HepG2 (cell line): ENCODE results near the gene ZNF792. TPM values are rescaled to one million over a fixed set of nuclear protein-coding genes. Genes with fewer than 3 reads are reported as not detected.
A peak's percentile ranks its signal among the peaks of the same experiment; 100 is the strongest.

Experiments used
- ATF7 ChIP-seq, 2 experiments: fragments of 450-650 bp in 1 of 2; sonication (generic) in 1 of 2; formaldehyde crosslinking in 1 of 2; IDR thresholded peaks; 2 replicates each; pipeline versions ENCODE4 v1.4.0 to v1.6.1; 2016 to 2020; ENCODE audit warnings: antibody characterized with exemption in 1 of 2, mild to moderate bottlenecking in 1 of 2, missing genetic modification reagents in 1 of 2
- CEBPG ChIP-seq: IDR thresholded peaks from 2 replicates; pipeline ENCODE4 v1.6.1; 2016
- DPF2 ChIP-seq: sonication (generic); formaldehyde crosslinking; IDR thresholded peaks from 2 replicates; pipeline ENCODE4 v1.4.0; 2020; ENCODE audit warnings: mild to moderate bottlenecking, low read depth, missing genetic modification reagents, borderline replicate concordance
- FOXJ3 ChIP-seq: sonication (generic); formaldehyde crosslinking; IDR thresholded peaks from 2 replicates; pipeline ENCODE4 v1.4.0; 2020; ENCODE audit warnings: missing genetic modification reagents, mild to moderate bottlenecking, borderline replicate concordance
- GATAD2A ChIP-seq: IDR thresholded peaks from 2 replicates; pipeline ENCODE4 v1.6.1; 2016
- MXI1 ChIP-seq: IDR thresholded peaks from 3 replicates; pipeline ENCODE4 v1.6.1; 2012; ENCODE audit warnings: low read depth, low read length, inconsistent platforms, borderline replicate concordance
- SP4 ChIP-seq: sonication (generic); formaldehyde crosslinking; IDR thresholded peaks from 2 replicates; pipeline ENCODE4 v1.8.1; 2023; ENCODE audit warnings: mild to moderate bottlenecking, missing genetic modification reagents
- TBX3 ChIP-seq: fragments of 450-650 bp; IDR thresholded peaks from 2 replicates; pipeline ENCODE4 v1.6.1; 2017; ENCODE audit warnings: antibody characterized with exemption, mild to moderate bottlenecking, inconsistent platforms, borderline replicate concordance
- TRIM24 ChIP-seq: sonication (generic); formaldehyde crosslinking; IDR thresholded peaks from 2 replicates; pipeline ENCODE4 v1.8.0; 2022; ENCODE audit warnings: mild to moderate bottlenecking, missing genetic modification reagents
- ZNF230 ChIP-seq: sonication (generic); formaldehyde crosslinking; IDR thresholded peaks from 2 replicates; pipeline ENCODE4 v1.4.0; 2020; ENCODE audit warnings: mild to moderate bottlenecking, missing genetic modification reagents
- ZNF24 ChIP-seq: fragments of 450-650 bp; IDR thresholded peaks from 2 replicates; pipeline ENCODE4 v1.6.1; 2017; ENCODE audit warnings: antibody characterized with exemption, mild to moderate bottlenecking
- ZNF430 ChIP-seq: sonication (generic); formaldehyde crosslinking; IDR thresholded peaks from 2 replicates; pipeline ENCODE4 v1.9.0; 2021; ENCODE audit warnings: mild to moderate bottlenecking, missing genetic modification reagents
- ZNF510 ChIP-seq: sonication (generic); formaldehyde crosslinking; IDR thresholded peaks from 2 replicates; pipeline ENCODE4 v1.4.0; 2020; ENCODE audit warnings: low read depth, mild to moderate bottlenecking, missing genetic modification reagents
- ZNF790 ChIP-seq: sonication (generic); formaldehyde crosslinking; IDR thresholded peaks from 2 replicates; pipeline ENCODE4 v1.8.0; 2022; ENCODE audit warnings: missing genetic modification reagents, mild to moderate bottlenecking, borderline replicate concordance
- polyA plus RNA-seq, 8 experiments: library from polyadenylated mRNA; depleted of rRNA in 3 of 8; stranded (reverse) in 7 of 8; unstranded in 1 of 8; fragments of >200 nt; fragmentation: Illumina TruSeq in 4 of 8; extraction: Trizol in 4 of 8; gene quantifications; 2 replicates each; pipeline versions ENCODE4 v1.2.1 to v1.2.3, GENCODE V29; 2011 to 2016; ENCODE audit warnings: low read depth in 4 of 8, missing spikeins in 1 of 8, mixed read lengths in 1 of 8; ENCODE audit not compliant: insufficient read depth in 1 of 8
- total RNA-seq, 5 experiments: library from RNA; depleted of rRNA; stranded (reverse); fragments of >200 nt; fragmentation: Illumina TruSeq; extraction: Trizol; gene quantifications; 2 replicates each; pipeline ENCODE4 v1.2.3, GENCODE V29; 2016; ENCODE audit warnings: low read depth in 1 of 5
- TF ChIP-seq, protein P1 (sequence below): sonication (generic); formaldehyde crosslinking; IDR thresholded peaks from 2 replicates; pipeline ENCODE4 v1.4.0; 2020; ENCODE audit warnings: missing genetic modification reagents
- TF ChIP-seq, protein P2 (sequence below): sonication (generic); formaldehyde crosslinking; IDR thresholded peaks from 2 replicates; pipeline ENCODE4 v1.8.0; 2022; ENCODE audit warnings: missing genetic modification reagents, mild to moderate bottlenecking, moderate library complexity, borderline replicate concordance
- TF ChIP-seq, protein P3 (sequence below): sonication (generic); formaldehyde crosslinking; IDR thresholded peaks from 2 replicates; pipeline ENCODE4 v1.8.0; 2022; ENCODE audit warnings: mild to moderate bottlenecking, missing genetic modification reagents, moderate library complexity

ZNF792 gene
- total and polyA plus RNA-seq, 2 of the 13 experiments (the other 11 are each of a cell fraction or from before 2014, with no cell fraction given): 5.5 to 11.5 TPM

DNA sequence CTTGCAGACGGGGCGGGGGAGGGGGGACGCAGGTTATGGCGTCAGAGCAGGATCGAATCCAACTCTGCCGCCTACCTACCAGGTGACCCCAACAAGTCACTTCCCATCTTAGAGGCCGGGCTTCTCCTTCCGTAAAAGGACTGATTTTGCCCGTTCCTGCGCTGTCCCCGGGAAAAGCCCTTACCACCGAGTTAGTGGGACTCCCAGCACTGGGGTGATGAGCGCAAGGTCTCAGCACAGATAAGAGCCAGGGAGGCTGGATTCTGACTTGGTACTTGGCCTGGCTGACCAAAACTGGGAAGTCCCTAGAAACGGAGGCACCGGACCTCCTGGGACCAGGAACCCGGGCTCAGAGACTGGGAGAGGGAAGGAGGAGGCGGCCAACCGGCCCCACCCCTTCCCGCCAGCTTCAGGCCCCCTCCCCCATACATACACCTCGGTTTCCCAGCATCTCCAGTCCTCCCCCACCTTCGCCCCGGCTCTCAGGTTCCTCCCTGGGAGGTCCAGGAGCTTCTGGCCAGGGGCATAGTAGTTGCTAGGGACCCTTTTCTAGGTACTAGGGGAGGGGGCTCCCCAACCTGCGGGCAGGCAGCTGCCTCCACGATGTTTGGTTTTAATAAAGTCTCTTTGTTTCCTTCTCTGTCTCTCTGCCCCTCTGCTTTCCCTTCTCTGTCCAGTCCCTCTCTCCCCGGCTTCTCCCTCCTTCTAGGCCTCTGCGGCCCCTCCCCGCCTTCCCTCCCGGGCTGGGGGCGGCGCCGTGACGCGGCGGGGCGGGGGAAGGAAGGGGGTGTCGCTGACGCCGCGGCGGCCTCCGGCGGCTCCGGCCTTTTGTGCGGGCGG, 35.7 kb upstream of the ZNF792 start, which contains the start of gene GRAMD1A (continued):
- TF ChIP-seq, protein P1, sequence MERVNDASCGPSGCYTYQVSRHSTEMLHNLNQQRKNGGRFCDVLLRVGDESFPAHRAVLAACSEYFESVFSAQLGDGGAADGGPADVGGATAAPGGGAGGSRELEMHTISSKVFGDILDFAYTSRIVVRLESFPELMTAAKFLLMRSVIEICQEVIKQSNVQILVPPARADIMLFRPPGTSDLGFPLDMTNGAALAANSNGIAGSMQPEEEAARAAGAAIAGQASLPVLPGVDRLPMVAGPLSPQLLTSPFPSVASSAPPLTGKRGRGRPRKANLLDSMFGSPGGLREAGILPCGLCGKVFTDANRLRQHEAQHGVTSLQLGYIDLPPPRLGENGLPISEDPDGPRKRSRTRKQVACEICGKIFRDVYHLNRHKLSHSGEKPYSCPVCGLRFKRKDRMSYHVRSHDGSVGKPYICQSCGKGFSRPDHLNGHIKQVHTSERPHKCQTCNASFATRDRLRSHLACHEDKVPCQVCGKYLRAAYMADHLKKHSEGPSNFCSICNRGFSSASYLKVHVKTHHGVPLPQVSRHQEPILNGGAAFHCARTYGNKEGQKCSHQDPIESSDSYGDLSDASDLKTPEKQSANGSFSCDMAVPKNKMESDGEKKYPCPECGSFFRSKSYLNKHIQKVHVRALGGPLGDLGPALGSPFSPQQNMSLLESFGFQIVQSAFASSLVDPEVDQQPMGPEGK (CRISPR knock-in tag): peak; percentile 85
- TF ChIP-seq CEBPG (peak; percentile 32; the same call in 1 of the 2 replicates), GATAD2A (CRISPR knock-in tag) (no peak; the same call in 1 of the 2 replicates), ATF7 (IDR thresholded peaks at IDR 0.05) (no peak), ATF7 (CRISPR knock-in tag; IDR thresholded peaks at IDR 0.05) (0 out of 2 replicates have a peak, but pooled peaks have one; percentile 47), TBX3 (no peak), DPF2 (CRISPR knock-in tag) (no peak), TRIM24 (no peak), ZNF230 (CRISPR knock-in tag) (0 out of 2 replicates have a peak, but pooled peaks have one; percentile 61), ZNF24 (no peak), MXI1 (no peak), FOXJ3 (CRISPR knock-in tag) (no peak), ZNF790 (CRISPR knock-in tag) (0 out of 2 replicates have a peak, but pooled peaks have one; percentile 47), ZNF510 (0 out of 2 replicates have a peak, but pooled peaks have one; percentile 50), SP4 (CRISPR knock-in tag) (peak; percentile 19), ZNF430 (CRISPR knock-in tag) (peak; percentile 2; the same call in 1 of the 2 replicates)
- TF ChIP-seq, protein P2, sequence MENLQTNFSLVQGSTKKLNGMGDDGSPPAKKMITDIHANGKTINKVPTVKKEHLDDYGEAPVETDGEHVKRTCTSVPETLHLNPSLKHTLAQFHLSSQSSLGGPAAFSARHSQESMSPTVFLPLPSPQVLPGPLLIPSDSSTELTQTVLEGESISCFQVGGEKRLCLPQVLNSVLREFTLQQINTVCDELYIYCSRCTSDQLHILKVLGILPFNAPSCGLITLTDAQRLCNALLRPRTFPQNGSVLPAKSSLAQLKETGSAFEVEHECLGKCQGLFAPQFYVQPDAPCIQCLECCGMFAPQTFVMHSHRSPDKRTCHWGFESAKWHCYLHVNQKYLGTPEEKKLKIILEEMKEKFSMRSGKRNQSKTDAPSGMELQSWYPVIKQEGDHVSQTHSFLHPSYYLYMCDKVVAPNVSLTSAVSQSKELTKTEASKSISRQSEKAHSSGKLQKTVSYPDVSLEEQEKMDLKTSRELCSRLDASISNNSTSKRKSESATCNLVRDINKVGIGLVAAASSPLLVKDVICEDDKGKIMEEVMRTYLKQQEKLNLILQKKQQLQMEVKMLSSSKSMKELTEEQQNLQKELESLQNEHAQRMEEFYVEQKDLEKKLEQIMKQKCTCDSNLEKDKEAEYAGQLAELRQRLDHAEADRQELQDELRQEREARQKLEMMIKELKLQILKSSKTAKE (CRISPR knock-in tag): 0 out of 2 replicates have a peak, but pooled peaks have one; percentile 9
- TF ChIP-seq, protein P3, sequence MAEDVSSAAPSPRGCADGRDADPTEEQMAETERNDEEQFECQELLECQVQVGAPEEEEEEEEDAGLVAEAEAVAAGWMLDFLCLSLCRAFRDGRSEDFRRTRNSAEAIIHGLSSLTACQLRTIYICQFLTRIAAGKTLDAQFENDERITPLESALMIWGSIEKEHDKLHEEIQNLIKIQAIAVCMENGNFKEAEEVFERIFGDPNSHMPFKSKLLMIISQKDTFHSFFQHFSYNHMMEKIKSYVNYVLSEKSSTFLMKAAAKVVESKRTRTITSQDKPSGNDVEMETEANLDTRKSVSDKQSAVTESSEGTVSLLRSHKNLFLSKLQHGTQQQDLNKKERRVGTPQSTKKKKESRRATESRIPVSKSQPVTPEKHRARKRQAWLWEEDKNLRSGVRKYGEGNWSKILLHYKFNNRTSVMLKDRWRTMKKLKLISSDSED (CRISPR knock-in tag): no peak; the same call in 1 of the 2 replicates
